ENCODE measurements around the gene TNFSF11.
A peak's percentile ranks its signal among the peaks of the same experiment; 100 is the strongest.
"Not testable (repeated sequence)": the region's sequence is repeated elsewhere in the genome, so short reads cannot be mapped to it uniquely, and the experiment has no call there.

Gene TNFSF11

DNA sequence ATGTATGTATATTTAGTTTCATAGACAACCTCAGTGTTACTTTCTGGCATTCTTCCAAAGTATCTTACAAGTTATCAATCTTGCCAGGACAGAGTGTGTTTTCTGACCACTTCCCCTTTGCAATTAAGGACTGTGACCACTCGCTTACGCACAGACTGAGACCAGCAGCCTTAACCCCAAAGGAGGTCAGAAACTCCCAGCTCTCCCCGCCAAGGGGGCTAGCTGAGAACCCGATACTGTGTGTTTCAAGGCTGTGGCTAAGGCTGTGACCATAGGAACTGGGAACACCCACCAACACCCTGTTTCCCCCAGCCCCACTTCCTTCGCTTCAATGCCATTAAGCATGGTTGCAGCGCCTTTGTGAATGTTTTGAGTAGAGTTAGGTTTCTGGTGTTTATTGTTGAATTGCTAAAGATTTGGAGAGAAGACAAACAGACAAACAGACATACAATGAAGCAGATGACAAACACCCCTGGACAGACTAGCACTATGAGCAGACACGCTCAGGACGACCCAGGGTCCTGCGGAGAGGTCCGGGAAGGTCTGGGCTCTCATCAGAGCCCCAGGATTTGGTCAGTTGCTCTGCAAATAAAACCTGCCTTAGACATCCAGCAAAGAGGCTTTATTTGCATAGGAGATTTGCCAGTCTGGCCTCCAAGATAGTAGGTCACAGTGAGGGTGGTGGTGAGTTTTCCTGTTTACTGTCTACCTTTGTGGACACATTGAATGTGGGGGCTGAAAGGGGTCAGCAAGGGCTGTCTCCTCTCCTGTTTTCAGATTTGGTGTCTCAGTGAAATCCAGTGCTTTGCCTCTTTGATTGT, 25.0 kb upstream of the TNFSF11 start:
- Mint-ChIP-seq H3K36me3 (ENCODE audit: low read depth) (no peaks in the 10 kb centered on the region), H3K27ac (no peak overlapping the region), H3K4me1 (ENCODE audit: low read depth) (peaks cover 4% of the 10 kb centered on the region), H3K4me3 (no peak overlapping the region), H3K9me3 (peaks cover 3% of the 10 kb centered on the region), H3K27me3 (ENCODE audit: low read depth) (peaks cover 6% of the 10 kb centered on the region)

GRCh38 chr13:42549552-42549936, 24.4 kb upstream of the TNFSF11 start:
- no peak overlapping the region for H3K27ac Mint-ChIP-seq
- peaks cover 4% of the 10 kb centered on the region for H3K4me1 Mint-ChIP-seq (ENCODE audit: low read depth)
- no peaks in the 10 kb centered on the region for H3K36me3 Mint-ChIP-seq (ENCODE audit: low read depth)
- H3K27me3 Mint-ChIP-seq (ENCODE audit: low read depth): peaks cover 6% of the 10 kb centered on the region
- H3K9me3 Mint-ChIP-seq: peaks cover 3% of the 10 kb centered on the region
- no peak overlapping the region for H3K4me3 Mint-ChIP-seq

DNA sequence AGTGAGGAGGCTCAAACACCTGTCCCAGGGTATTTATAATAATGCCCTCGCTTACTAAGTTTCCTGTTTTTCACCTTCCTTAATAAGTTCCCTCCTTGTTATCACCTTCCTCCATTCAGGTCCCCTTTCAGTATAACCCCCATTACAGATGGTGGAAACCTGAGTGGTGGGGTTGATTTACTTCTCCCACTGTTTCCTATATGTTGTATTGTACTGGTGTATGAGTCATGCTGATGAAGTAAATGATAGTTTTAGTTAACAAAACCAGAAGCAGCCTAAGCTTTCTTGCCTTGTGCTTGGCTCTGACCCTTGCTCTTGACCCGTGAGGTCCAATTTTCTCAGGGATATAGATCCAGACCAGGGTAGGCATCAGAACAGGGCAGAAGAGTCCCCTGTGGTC, 22.3 kb upstream of the TNFSF11 start:
- Mint-ChIP-seq H3K27me3 (ENCODE audit: low read depth) (peaks cover 6% of the 10 kb centered on the region), H3K4me3 (no peak overlapping the region), H3K27ac (no peak overlapping the region), H3K36me3 (ENCODE audit: low read depth) (no peaks in the 10 kb centered on the region), H3K4me1 (ENCODE audit: low read depth) (peaks cover 4% of the 10 kb centered on the region), H3K9me3 (peaks cover 3% of the 10 kb centered on the region)

DNA sequence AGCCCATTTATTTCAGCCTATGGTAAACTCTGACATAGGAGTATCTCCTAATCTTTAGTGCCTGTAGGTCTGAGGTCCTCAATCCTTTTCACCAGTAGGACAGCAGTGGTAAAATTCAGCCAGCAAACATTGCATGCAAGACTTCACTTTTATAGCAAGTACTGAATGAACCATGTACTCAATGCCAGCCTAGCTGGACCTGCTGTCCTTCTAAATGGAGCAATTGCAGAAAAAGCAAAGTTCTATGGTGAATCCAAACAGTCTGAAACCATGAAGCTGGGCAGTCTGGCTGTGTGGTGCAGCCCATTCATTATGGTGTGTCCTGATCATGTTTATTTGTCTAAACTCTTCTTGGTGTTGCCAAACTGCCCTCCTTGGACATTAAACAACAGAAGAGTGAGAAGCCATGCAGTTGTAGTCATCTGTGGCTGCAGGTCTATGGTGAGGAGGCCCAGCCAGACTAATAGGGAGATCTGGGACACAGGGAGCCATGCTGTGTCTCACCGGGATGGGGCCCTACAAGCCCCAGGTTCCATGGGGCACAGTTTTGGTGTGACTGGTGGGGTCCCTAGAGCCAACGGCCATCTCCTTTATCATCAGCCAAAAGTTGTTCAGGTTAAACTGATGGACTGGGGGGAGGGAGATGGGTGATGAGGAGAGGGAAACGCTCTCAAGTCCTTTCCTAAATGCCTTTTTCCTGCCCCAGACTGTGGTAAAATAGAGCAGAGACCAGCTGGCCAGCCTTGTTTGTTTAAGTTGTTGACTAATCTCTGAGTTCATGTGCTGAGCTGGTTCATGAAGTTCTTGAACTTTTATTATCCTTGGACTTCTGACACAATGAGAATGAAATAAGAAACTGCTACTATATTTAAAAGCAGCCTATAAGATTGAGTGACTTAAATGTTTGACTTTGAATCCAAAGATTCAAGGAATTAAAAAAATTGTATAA, 20.6 kb upstream of the TNFSF11 start:
- Mint-ChIP-seq H3K36me3 (ENCODE audit: low read depth) (no peaks in the 10 kb centered on the region), H3K4me3 (no peak overlapping the region), H3K27ac (no peak overlapping the region), H3K27me3 (ENCODE audit: low read depth) (peaks cover 6% of the 10 kb centered on the region), H3K4me1 (ENCODE audit: low read depth) (no peaks in the 10 kb centered on the region), H3K9me3 (peaks cover 3% of the 10 kb centered on the region)

- Mint-ChIP-seq H3K27ac (no peak overlapping the region), H3K4me3 (no peak overlapping the region), H3K27me3 (ENCODE audit: low read depth) (no peaks in the 10 kb centered on the region), H3K4me1 (ENCODE audit: low read depth) (peaks cover 5% of the 10 kb centered on the region), H3K36me3 (ENCODE audit: low read depth) (peaks cover 2% of the 10 kb centered on the region), H3K9me3 (peaks cover 8% of the 10 kb centered on the region)
These were observed 14.9 kb upstream of the TNFSF11 start for GRCh38 chr13:42559057-42559456.

DNA sequence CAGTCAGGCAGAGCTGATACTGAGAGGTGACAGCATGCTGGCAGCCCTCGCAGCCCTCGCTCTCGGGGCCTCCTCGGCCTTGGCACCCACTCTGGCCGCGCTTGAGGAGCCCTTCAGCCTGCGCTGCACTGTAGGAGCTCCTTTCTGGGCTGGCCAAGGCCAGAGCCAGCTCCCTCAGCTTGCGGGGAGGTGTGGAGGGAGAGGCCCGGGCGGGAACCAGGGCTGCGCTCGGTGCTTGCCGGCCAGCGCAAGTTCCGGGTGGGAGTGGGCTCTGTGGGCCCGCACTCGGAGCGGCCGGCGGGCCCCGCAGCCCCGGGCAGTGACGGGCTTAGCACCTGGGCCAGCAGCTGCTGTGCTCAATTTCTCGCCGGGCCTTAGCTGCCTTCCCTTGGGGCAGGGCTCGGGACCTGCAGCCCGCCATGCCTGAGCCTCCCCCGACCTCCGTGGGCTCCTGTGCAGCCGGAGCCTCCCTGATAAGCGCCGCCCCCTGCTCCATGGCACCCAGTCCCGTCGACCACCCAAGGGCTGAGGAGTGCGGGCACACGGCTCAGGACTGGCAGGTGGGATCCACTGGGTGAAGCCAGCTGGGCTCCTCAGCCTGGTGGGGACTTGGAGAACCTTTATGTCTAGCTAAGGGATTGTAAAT, 14.3 kb upstream of the TNFSF11 start:
- not testable (repeated sequence) for H3K36me3 Mint-ChIP-seq (ENCODE audit: low read depth); H3K27me3 Mint-ChIP-seq (ENCODE audit: low read depth); H3K4me3 Mint-ChIP-seq; H3K27ac Mint-ChIP-seq; H3K4me1 Mint-ChIP-seq (ENCODE audit: low read depth)
- peaks cover 11% of the 10 kb centered on the region for H3K9me3 Mint-ChIP-seq

- H3K9me3 Mint-ChIP-seq: peaks cover 14% of the 10 kb centered on the region
- not testable (repeated sequence) for H3K36me3 Mint-ChIP-seq (ENCODE audit: low read depth)
These were observed 13.6 kb upstream of the TNFSF11 start for GRCh38 chr13:42560320-42560719.

DNA sequence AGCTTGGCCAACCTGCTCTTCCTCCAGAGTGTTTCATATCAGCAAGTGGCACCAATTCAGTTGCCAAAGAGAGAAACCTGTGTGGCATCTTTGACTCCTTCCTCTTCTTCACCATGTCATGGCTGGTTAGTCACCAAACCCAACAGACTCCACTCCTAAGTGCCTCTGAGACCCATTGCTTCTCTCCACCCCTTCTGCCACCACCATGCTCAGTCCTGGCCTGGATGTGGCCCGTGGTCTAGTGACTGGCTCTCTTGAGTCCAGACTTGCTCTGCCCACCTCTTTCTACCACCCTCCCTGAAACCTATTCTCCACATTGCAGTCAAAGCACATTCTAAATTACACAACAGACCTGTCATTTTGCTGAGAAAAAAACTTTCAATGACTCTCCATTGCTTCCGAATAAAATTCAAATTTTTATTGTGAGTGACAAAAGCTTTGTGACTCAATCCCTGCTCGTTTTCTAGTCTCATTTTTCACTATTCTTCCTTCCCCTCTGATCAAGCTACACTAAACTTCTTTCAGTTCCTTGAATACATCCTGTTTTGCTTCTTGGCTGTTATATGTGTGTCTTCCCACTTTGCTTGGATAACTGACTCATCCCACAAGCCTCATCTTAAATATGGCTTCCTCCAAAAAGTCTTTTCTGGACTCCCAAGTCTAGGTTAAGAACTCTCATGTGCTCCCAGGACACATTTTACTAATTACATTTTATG, 12.0 kb upstream of the TNFSF11 start:
- Mint-ChIP-seq H3K27me3 (ENCODE audit: low read depth) (no peaks in the 10 kb centered on the region), H3K36me3 (ENCODE audit: low read depth) (peaks cover 4% of the 10 kb centered on the region), H3K27ac (no peak overlapping the region), H3K9me3 (peaks cover 18% of the 10 kb centered on the region), H3K4me1 (ENCODE audit: low read depth) (peaks cover 5% of the 10 kb centered on the region), H3K4me3 (no peak overlapping the region)

More at GRCh38 chr13:42560320-42560719, 13.6 kb upstream of the TNFSF11 start:
- H3K27me3 Mint-ChIP-seq (ENCODE audit: low read depth); H3K4me1 Mint-ChIP-seq (ENCODE audit: low read depth); H3K27ac Mint-ChIP-seq; H3K4me3 Mint-ChIP-seq: not testable (repeated sequence)

DNA sequence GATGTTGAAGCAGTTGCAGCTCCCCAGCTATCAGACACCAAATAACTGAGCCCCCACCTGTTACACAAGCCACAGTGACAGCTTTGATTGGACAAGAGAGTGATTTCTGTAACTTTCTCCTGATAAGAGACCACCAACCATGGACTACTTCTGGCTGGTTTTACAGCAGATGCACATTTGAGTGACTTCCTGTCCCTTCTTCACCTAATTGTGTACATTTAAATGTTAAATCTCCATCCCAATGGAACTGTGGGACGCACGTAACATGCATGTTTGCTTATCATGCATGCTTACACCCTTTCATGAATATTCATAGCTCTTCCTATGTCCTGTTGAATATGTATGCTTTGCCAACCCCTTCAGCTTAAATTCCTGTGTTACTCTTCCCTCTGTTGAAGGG, 6.0 kb upstream of the TNFSF11 start:
- Mint-ChIP-seq H3K27me3 (ENCODE audit: low read depth) (peaks cover 24% of the 10 kb centered on the region), H3K36me3 (ENCODE audit: low read depth) (peaks cover 2% of the 10 kb centered on the region), H3K9me3 (peaks cover 17% of the 10 kb centered on the region), H3K4me3 (no peak overlapping the region), H3K27ac (no peak overlapping the region), H3K4me1 (ENCODE audit: low read depth) (no peaks in the 10 kb centered on the region)

- Mint-ChIP-seq H3K4me3 (no peak overlapping the region), H3K27ac (no peak overlapping the region), H3K9me3 (peaks cover 14% of the 10 kb centered on the region), H3K4me1 (ENCODE audit: low read depth) (peaks cover 4% of the 10 kb centered on the region), H3K27me3 (ENCODE audit: low read depth) (peaks cover 38% of the 10 kb centered on the region), H3K36me3 (ENCODE audit: low read depth) (peaks cover 1% of the 10 kb centered on the region)
These were observed 4.2 kb upstream of the TNFSF11 start for GRCh38 chr13:42569576-42570344.

- Mint-ChIP-seq H3K27ac (no peak overlapping the region), H3K9me3 (peaks cover 8% of the 10 kb centered on the region), H3K36me3 (ENCODE audit: low read depth) (no peaks in the 10 kb centered on the region), H3K4me1 (ENCODE audit: low read depth) (peaks cover 10% of the 10 kb centered on the region), H3K4me3 (no peak overlapping the region), H3K27me3 (ENCODE audit: low read depth) (peaks cover 58% of the 10 kb centered on the region)
These were observed 2.1 kb upstream of the TNFSF11 start for GRCh38 chr13:42571895-42572294.

- no peaks in the 10 kb centered on the region for H3K36me3 Mint-ChIP-seq (ENCODE audit: low read depth)
These were observed 721 bp downstream of the TNFSF11 start for GRCh38 chr13:42574435-42575311.

GRCh38 chr13:42575938-42576337, 2.0 kb downstream of the TNFSF11 start:
- H3K27ac Mint-ChIP-seq: no peak overlapping the region
- H3K4me3 Mint-ChIP-seq: no peak overlapping the region

More at GRCh38 chr13:42574435-42575311, 721 bp downstream of the TNFSF11 start:
- peaks cover 66% of the 10 kb centered on the region for H3K27me3 Mint-ChIP-seq (ENCODE audit: low read depth)
- H3K27ac Mint-ChIP-seq: no peak overlapping the region
- H3K4me1 Mint-ChIP-seq (ENCODE audit: low read depth): peaks cover 10% of the 10 kb centered on the region
- H3K9me3 Mint-ChIP-seq: peaks cover 8% of the 10 kb centered on the region
- peak overlapping the region; percentile 74 for H3K4me3 Mint-ChIP-seq

More at GRCh38 chr13:42575938-42576337, 2.0 kb downstream of the TNFSF11 start:
- Mint-ChIP-seq H3K27me3 (ENCODE audit: low read depth) (peaks cover 66% of the 10 kb centered on the region), H3K36me3 (ENCODE audit: low read depth) (no peaks in the 10 kb centered on the region), H3K9me3 (peaks cover 5% of the 10 kb centered on the region), H3K4me1 (ENCODE audit: low read depth) (peaks cover 10% of the 10 kb centered on the region)
